ENCODE data around the gene NPLOC4.

GRCh38 chr17:81580481-81580880, 56.4 kb downstream of the NPLOC4 start:
- no peak for TF ChIP-seq CTCF (IDR thresholded peaks at IDR 0.05 in 4 of 5, conservative IDR thresholded peaks at IDR 0.05 in 1 of 5)
- no peak for TF ChIP-seq POLR2A (IDR thresholded peaks at IDR 0.05)

Measured in gastrocnemius medialis (tissue), 4 donors.